ENCODE results near the gene RCOR3. TPM values are rescaled to one million over a fixed set of nuclear protein-coding genes. Genes with fewer than 3 reads are reported as not detected.

Gene RCOR3
- total and polyA plus RNA-seq, 2 donors: 21.9 to 52.4 TPM

DNA sequence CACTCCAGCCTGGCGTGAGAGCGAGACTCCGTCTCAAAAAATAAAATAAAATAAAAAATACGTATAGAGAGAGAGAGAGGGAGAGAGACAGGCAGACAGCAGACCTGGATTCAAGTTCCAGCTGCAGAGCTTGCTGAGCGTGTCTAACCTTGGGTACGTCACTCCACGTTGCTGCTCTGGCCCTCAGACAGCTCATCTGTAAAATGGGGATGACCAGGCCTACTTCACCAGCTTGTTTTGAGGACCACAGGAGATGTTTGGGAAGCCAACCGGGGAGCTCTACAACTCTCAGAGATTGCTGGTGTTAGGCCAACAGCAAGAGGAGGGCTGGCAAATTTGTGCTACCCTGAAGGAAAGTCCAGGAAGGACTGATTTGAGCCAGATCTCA lies 67.0 kb downstream of the RCOR3 start:
- Histone ChIP-seq H3K27me3 (ENCODE audit: control insufficient read depth in 2 of 2, insufficient read depth in 1 of 2, low read length in 1 of 2) (no peaks in the 10 kb centered on the region), H3K36me3 (ENCODE audit: control insufficient read depth in 2 of 2, insufficient read depth in 2 of 2, low read length in 1 of 2) (no peaks in the 10 kb centered on the region), H3K9me3 (ENCODE audit: control insufficient read depth in 2 of 2, insufficient read depth in 1 of 2, low read length in 1 of 2) (peaks cover 0 to 2% of the 10 kb centered on the region in 2 donors), H3K27ac (ENCODE audit: low read depth in 1 of 2, low read length in 1 of 2) (peak overlapping the region; percentile 55 to 73), H3K4me1 (ENCODE audit: control insufficient read depth in 2 of 2, insufficient read depth in 2 of 2, low read length in 2 of 2) (peaks cover 13 to 55% of the 10 kb centered on the region in 2 donors), H3K4me3 (ENCODE audit: low read length in 2 of 2) (peak overlapping the region; percentile 50 to 74)
- 92% methylated on average over 8 of the region's 8 CpGs for WGBS
- DNase-seq (ENCODE audit: low read depth in 6 of 9, low spot score in 9 of 9): no peak

DNA sequence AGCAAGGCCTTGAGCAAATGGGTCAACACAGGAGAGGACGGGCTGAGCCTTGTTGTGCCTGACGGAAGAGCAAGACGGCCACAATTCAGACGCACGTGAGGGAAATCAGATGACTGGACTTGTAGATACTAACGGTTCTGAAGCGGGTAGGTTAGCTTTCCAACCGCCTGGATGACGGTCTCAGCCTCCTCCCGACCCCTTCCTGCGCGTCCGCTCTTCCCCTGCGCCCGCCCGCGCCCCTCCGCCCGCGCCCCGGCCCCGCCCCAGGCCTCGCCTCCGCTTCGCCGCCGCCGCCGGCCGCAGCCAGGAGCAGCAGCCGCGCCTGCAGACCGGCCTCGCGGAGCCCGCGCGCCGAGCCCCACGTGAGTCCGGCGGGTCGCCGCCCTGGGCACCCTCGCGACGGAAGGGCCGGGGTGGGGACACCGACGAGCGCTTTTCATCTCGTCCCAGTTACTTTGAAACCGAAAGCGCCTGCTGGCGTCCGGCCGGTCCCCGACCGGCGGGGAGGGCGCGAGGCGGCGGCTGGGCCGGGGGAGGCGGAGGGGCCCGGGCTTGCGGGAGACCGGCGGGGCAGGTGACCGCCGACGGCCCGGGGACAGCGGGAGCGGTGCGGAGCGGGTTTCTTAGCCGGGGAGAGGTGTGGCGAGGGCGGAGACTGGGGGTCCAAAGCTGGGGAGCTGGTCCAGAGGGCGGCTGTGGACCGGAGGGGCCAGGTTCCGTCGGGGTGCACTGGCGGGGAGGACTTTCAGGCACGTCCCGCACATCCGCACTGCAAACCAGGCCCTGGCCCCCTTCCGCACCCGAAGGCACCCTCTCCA lies 67.6 kb downstream of the RCOR3 start, which contains the start of gene TRAF5:
TRAF5 (plus strand) TSS at position 306 of the 818 bp plus-strand sequence. CDS start 26,407 bp downstream, outside the sequence.
- Histone ChIP-seq H3K27me3 (ENCODE audit: control insufficient read depth in 2 of 2, insufficient read depth in 1 of 2, low read length in 1 of 2) (no peaks in the 10 kb centered on the region), H3K4me3 (ENCODE audit: low read length in 2 of 2) (peak within 1 kb of the TSS; percentile 74 to 81), H3K36me3 (ENCODE audit: control insufficient read depth in 2 of 2, insufficient read depth in 2 of 2, low read length in 1 of 2) (no peaks in the 10 kb centered on the region), H3K4me1 (ENCODE audit: control insufficient read depth in 2 of 2, insufficient read depth in 2 of 2, low read length in 2 of 2) (peaks cover 13 to 55% of the 10 kb centered on the region in 2 donors), H3K9me3 (ENCODE audit: control insufficient read depth in 2 of 2, insufficient read depth in 1 of 2, low read length in 1 of 2) (peaks cover 0 to 2% of the 10 kb centered on the region in 2 donors), H3K27ac (ENCODE audit: low read depth in 1 of 2, low read length in 1 of 2) (peak within 1 kb of the TSS; percentile 73 to 90)
- WGBS: 1% methylated on average over 91 of the region's 91 CpGs
- peak in 1 of 9 donors; percentile 61 for DNase-seq (ENCODE audit: low read depth in 6 of 9, low spot score in 9 of 9)

DNA sequence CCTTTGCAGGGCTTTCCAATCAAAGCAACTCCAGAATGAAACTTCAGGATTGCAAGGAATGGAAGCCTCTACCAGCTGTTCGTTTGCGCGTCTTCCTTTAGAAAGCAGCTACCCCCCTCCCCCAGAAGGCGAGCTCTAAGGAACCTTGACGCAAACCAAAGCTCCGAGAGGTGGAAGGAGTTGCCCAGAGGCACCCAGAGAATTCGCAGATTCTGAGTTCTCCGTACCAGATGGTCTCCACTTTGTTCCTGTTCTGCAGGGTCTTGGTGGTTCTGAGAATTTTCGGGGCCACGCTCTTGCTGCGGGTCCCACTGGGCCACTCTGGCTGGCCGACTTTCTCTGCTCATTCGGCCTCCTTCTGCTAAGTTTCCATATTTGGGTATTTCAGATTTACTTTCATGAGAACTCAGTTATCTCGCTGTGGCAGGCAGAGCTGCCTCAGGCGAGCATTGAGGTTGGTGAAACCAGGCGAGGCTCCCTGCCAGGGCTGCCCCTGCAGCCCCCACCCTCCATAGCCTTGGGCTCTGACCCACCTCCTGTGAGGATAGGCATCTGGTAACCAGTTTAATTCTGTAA lies 68.3 kb downstream of the RCOR3 start:
- 1% methylated on average over 16 of the region's 16 CpGs for WGBS
- peak overlapping the region; percentile 73 to 90 for H3K27ac ChIP-seq (ENCODE audit: low read depth in 1 of 2, low read length in 1 of 2)
- H3K9me3 ChIP-seq (ENCODE audit: control insufficient read depth in 2 of 2, insufficient read depth in 1 of 2, low read length in 1 of 2): peaks cover 0 to 2% of the 10 kb centered on the region in 2 donors
- no peaks in the 10 kb centered on the region for H3K36me3 ChIP-seq (ENCODE audit: control insufficient read depth in 2 of 2, insufficient read depth in 2 of 2, low read length in 1 of 2)
- H3K4me3 ChIP-seq (ENCODE audit: low read length in 2 of 2): peak overlapping the region; percentile 74 to 81
- no peaks in the 10 kb centered on the region for H3K27me3 ChIP-seq (ENCODE audit: control insufficient read depth in 2 of 2, insufficient read depth in 1 of 2, low read length in 1 of 2)
- peaks cover 13 to 60% of the 10 kb centered on the region in 2 donors for H3K4me1 ChIP-seq (ENCODE audit: control insufficient read depth in 2 of 2, insufficient read depth in 2 of 2, low read length in 2 of 2)
- peak in 6 of 9 donors; percentile 40 to 84 (median 57) for DNase-seq (ENCODE audit: low read depth in 6 of 9, low spot score in 9 of 9)

DNA sequence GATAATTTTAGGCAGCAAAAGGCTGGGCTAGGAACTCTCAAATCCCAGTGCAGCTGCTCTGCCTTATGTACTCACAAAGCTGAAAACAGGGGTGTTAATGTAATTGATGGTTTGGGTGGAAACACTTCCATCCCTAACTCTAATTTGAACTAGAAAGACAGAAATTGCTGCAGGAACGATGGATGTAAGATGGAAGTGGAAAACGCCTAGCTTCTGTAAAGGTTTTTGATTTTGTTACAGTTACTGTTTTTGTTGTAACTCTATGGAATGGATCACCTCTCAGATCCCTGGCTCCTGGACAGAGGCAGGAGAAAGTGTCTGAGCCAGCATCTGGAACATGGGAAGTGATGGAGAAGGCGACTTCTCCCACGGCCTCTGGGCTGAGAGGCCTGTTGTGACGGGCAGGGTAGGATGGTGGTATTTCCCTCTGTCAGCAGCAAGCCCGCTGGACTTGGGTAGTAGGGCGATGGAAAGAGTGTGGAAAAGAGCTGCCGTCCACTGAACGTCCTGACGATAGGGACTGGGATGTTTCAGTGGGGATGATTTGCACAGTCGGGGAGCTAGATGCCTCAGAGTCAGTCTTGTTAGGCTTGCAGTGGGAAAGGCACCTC lies 69.0 kb downstream of the RCOR3 start:
- DNase-seq (ENCODE audit: low read depth in 6 of 9, low spot score in 9 of 9): no peak
- 94% methylated on average over 11 of the region's 11 CpGs for WGBS

DNA sequence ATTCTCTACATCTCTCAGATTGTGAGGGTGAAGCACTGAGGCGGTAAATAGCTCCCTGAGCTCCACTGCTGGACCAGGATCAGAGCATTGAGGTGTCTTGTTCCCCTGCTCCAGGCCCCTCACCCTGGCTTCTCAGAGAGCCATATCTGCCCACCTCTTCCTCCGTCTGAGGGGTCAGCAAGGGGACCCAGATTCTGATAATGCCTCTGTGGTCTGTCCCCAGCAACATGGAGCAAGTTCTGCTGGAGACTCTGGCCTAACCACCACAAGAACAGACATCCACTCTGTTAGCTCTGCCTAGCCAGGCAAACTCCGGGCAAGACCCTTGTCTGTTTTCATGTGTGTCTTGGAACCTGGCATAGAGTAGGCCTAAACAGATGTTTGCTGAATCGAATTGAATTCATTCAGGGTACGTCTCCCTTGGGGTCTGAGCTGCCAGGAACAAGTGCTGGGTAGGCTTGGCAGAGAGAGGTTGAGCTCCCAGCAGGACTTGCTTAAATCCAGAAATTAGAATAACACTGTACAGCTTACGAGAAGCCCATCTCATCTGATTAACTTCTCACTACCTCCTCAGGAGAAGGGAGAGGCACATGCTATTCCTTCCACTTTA lies 69.8 kb downstream of the RCOR3 start:
- no peak for DNase-seq (ENCODE audit: low read depth in 6 of 9, low spot score in 9 of 9)

More for the DNA sequence above, 69.0 kb downstream of the RCOR3 start:
- Histone ChIP-seq H3K9me3 (ENCODE audit: control insufficient read depth in 2 of 2, insufficient read depth in 1 of 2, low read length in 1 of 2) (peaks cover 0 to 2% of the 10 kb centered on the region in 2 donors), H3K4me3 (ENCODE audit: low read length in 2 of 2) (peak overlapping the region; percentile 74 to 81), H3K4me1 (ENCODE audit: control insufficient read depth in 2 of 2, insufficient read depth in 2 of 2, low read length in 2 of 2) (peaks cover 13 to 60% of the 10 kb centered on the region in 2 donors), H3K36me3 (ENCODE audit: control insufficient read depth in 2 of 2, insufficient read depth in 2 of 2, low read length in 1 of 2) (no peaks in the 10 kb centered on the region), H3K27ac (ENCODE audit: low read depth in 1 of 2, low read length in 1 of 2) (peak overlapping the region in 1 of 2 donors; percentile 90), H3K27me3 (ENCODE audit: control insufficient read depth in 2 of 2, insufficient read depth in 1 of 2, low read length in 1 of 2) (no peaks in the 10 kb centered on the region)

DNA sequence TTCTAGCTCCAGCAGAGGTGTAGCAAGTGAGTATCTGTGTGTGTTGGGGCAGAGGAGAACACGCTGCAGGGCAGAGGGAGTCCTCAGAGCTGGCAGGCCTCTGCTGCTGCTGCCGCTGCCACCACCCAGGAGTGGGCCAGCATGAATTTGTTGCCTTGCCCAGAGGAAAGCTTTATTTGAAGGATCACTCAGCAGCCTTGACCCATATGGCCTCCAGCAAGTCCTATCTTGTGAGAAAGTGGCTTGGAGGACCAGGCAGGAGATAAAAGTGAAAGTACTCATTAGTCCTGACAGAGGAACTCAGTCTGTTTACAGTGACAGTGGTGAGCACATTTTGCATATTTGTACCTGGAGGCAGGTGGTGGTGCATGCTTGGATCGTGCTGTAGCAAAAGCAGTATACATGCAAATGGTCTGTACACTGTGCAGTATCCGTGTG lies 70.6 kb downstream of the RCOR3 start:
- Histone ChIP-seq H3K36me3 (ENCODE audit: control insufficient read depth in 2 of 2, insufficient read depth in 2 of 2, low read length in 1 of 2) (no peaks in the 10 kb centered on the region), H3K4me3 (ENCODE audit: low read length in 2 of 2) (no peak overlapping the region), H3K4me1 (ENCODE audit: control insufficient read depth in 2 of 2, insufficient read depth in 2 of 2, low read length in 2 of 2) (peaks cover 19 to 67% of the 10 kb centered on the region in 2 donors), H3K27me3 (ENCODE audit: control insufficient read depth in 2 of 2, insufficient read depth in 1 of 2, low read length in 1 of 2) (no peaks in the 10 kb centered on the region), H3K9me3 (ENCODE audit: control insufficient read depth in 2 of 2, insufficient read depth in 1 of 2, low read length in 1 of 2) (peaks cover 0 to 2% of the 10 kb centered on the region in 2 donors), H3K27ac (ENCODE audit: low read depth in 1 of 2, low read length in 1 of 2) (no peak overlapping the region)
- DNase-seq (ENCODE audit: low read depth in 6 of 9, low spot score in 9 of 9): peak in 1 of 9 donors; percentile 35
- 63% methylated on average over 4 of the region's 4 CpGs for WGBS

More for the DNA sequence above, 69.8 kb downstream of the RCOR3 start:
- 93% methylated on average over 6 of the region's 6 CpGs for WGBS
- Histone ChIP-seq H3K27me3 (ENCODE audit: control insufficient read depth in 2 of 2, insufficient read depth in 1 of 2, low read length in 1 of 2) (no peaks in the 10 kb centered on the region), H3K4me1 (ENCODE audit: control insufficient read depth in 2 of 2, insufficient read depth in 2 of 2, low read length in 2 of 2) (peaks cover 16 to 63% of the 10 kb centered on the region in 2 donors), H3K4me3 (ENCODE audit: low read length in 2 of 2) (no peak overlapping the region), H3K36me3 (ENCODE audit: control insufficient read depth in 2 of 2, insufficient read depth in 2 of 2, low read length in 1 of 2) (no peaks in the 10 kb centered on the region), H3K27ac (ENCODE audit: low read depth in 1 of 2, low read length in 1 of 2) (peak overlapping the region in 1 of 2 donors; percentile 33), H3K9me3 (ENCODE audit: control insufficient read depth in 2 of 2, insufficient read depth in 1 of 2, low read length in 1 of 2) (peaks cover 0 to 2% of the 10 kb centered on the region in 2 donors)

DNA sequence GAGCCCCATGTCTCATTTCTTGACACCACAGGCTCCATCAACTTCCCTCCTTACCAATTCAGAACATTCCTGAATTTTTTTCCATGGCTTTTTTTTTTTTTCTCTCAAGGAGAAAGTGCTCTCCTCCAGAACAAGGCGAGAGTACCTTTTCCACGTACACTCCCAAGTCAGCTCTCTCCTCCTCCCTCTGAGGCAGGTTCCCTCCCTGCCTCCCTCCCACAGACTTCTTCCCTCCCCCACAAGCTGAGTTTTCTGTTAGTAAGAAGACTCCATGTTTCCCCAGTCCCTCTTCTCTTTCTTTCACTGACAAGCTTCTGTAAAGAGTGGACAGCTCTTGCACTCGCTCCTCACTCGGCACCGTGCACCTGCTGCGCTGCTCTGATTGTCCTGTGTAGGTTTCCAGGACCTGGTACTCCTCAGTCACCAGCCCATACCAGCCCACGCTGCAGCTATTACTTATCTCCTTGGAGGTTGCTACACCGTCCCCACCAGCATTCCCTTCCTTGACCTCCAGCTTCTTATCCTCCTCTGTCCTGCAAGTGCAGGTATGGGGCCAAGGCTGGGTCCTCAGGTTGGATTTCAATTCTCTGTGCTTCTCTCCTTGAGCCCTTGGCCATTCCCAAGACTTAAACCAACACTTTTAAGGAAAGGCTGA lies 71.2 kb downstream of the RCOR3 start:
- no peak for DNase-seq (ENCODE audit: low read depth in 6 of 9, low spot score in 9 of 9)
- H3K27ac ChIP-seq (ENCODE audit: low read depth in 1 of 2, low read length in 1 of 2): no peak overlapping the region
- 98% methylated on average over 8 of the region's 8 CpGs for WGBS
- H3K27me3 ChIP-seq (ENCODE audit: control insufficient read depth in 2 of 2, insufficient read depth in 1 of 2, low read length in 1 of 2): no peaks in the 10 kb centered on the region
- H3K4me1 ChIP-seq (ENCODE audit: control insufficient read depth in 2 of 2, insufficient read depth in 2 of 2, low read length in 2 of 2): peaks cover 25 to 67% of the 10 kb centered on the region in 2 donors
- peaks cover 0 to 2% of the 10 kb centered on the region in 2 donors for H3K9me3 ChIP-seq (ENCODE audit: control insufficient read depth in 2 of 2, insufficient read depth in 1 of 2, low read length in 1 of 2)
- no peak overlapping the region for H3K4me3 ChIP-seq (ENCODE audit: low read length in 2 of 2)
- no peaks in the 10 kb centered on the region for H3K36me3 ChIP-seq (ENCODE audit: control insufficient read depth in 2 of 2, insufficient read depth in 2 of 2, low read length in 1 of 2)

DNA sequence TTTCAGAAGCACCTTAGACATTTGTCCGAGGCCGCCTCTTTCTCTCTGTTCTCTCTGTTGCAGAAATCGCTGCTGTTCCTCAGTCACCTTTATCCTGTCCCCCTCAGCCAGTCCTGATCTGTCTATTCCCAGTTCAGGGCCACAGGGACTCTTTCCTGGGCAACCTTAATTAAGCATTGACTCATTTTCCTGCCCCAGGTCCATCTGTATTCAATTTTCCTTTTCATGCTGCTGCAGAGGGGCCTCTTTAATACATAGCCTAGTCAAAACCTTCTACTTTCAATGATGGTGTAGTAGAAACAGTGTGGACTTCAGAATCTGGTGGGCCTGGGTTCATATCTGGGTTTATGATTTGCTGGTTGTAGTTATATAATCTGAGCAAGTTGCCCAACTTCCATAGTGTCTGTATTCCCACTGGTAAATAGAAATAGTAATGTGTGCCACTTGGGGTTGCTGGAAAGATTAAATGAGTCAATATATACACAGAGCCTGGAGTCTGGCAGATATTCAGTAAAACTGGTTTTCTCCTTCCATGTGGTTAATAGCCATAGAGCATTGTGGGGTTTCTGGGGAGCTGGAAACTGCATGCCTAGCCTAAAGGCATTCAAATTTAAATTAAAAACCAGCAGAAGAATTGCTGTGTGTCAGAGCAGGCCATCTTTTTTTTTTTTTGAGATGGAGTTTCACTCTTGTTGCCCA lies 72.0 kb downstream of the RCOR3 start:
- no peak overlapping the region for H3K27ac ChIP-seq (ENCODE audit: low read depth in 1 of 2, low read length in 1 of 2)

More for the DNA sequence above, 72.0 kb downstream of the RCOR3 start:
- no peak for DNase-seq (ENCODE audit: low read depth in 6 of 9, low spot score in 9 of 9)
- peaks cover 33 to 67% of the 10 kb centered on the region in 2 donors for H3K4me1 ChIP-seq (ENCODE audit: control insufficient read depth in 2 of 2, insufficient read depth in 2 of 2, low read length in 2 of 2)
- peaks cover 0 to 2% of the 10 kb centered on the region in 2 donors for H3K9me3 ChIP-seq (ENCODE audit: control insufficient read depth in 2 of 2, insufficient read depth in 1 of 2, low read length in 1 of 2)
- no peaks in the 10 kb centered on the region for H3K36me3 ChIP-seq (ENCODE audit: control insufficient read depth in 2 of 2, insufficient read depth in 2 of 2, low read length in 1 of 2)
- no peaks in the 10 kb centered on the region for H3K27me3 ChIP-seq (ENCODE audit: control insufficient read depth in 2 of 2, insufficient read depth in 1 of 2, low read length in 1 of 2)
- 99% methylated on average over 3 of the region's 3 CpGs for WGBS
- no peak overlapping the region for H3K4me3 ChIP-seq (ENCODE audit: low read length in 2 of 2)

All from thymus (tissue), 11 donors.